Amygdala (tissue), 56 donors: ENCODE measurements around the gene CALD1.
A peak's percentile ranks its signal among the peaks of the same experiment; 100 is the strongest.
"Not testable (repeated sequence)": the region's sequence is repeated elsewhere in the genome, so short reads cannot be mapped to it uniquely, and the experiment has no call there.

ENCODE experiments used
- DNase-seq, 56 donors: peaks; one replicate each; lab custom pipeline; 2025; lab: John Stamatoyannopoulos, UW

The CALD1 gene

GRCh38 chr7:134941952-134942351 is 162.5 kb downstream of the CALD1 start:
- no peak for DNase-seq

- DNase-seq = no peak
Observed at GRCh38 chr7:134942690-134943466, 163.4 kb downstream of the CALD1 start.

GRCh38 chr7:134943785-134944400 is 164.5 kb downstream of the CALD1 start:
- no peak for DNase-seq

GRCh38 chr7:134945691-134946090 is 166.3 kb downstream of the CALD1 start:
- no peak for DNase-seq

- DNase-seq = peak in 2 of 56 donors; percentile 1 to 15
Observed at GRCh38 chr7:134946260-134946659, 166.8 kb downstream of the CALD1 start.

GRCh38 chr7:134947329-134947728 is 167.9 kb downstream of the CALD1 start:
- no peak for DNase-seq

GRCh38 chr7:134947831-134948230 is 168.4 kb downstream of the CALD1 start:
- no peak for DNase-seq

GRCh38 chr7:134948246-134948645 is 168.8 kb downstream of the CALD1 start:
- no peak for DNase-seq

- DNase-seq = no peak
Observed at GRCh38 chr7:134948736-134949135, 169.3 kb downstream of the CALD1 start.

- DNase-seq = no peak
Observed at GRCh38 chr7:134949171-134949570, 169.7 kb downstream of the CALD1 start.

GRCh38 chr7:134954197-134955082 is 175.0 kb downstream of the CALD1 start:
- peak in 1 of 56 donors; percentile 10 for DNase-seq

GRCh38 chr7:134957005-134957404 is 177.6 kb downstream of the CALD1 start:
- no peak for DNase-seq

GRCh38 chr7:134959810-134960209 is 180.4 kb downstream of the CALD1 start:
- no peak for DNase-seq

GRCh38 chr7:134962270-134962780 is 182.9 kb downstream of the CALD1 start:
- no peak for DNase-seq

- DNase-seq = no peak
Observed at GRCh38 chr7:134963036-134963435, 183.6 kb downstream of the CALD1 start.

- DNase-seq = no peak
Observed at GRCh38 chr7:134966691-134967090, 187.3 kb downstream of the CALD1 start.

GRCh38 chr7:134968110-134968509 is 188.7 kb downstream of the CALD1 start:
- DNase-seq = no peak

GRCh38 chr7:134981645-134982044 is 202.2 kb downstream of the CALD1 start:
- not testable (repeated sequence) for DNase-seq

GRCh38 chr7:134985894-134986362 is 206.5 kb downstream of the CALD1 start:
- DNase-seq = no peak

- peak; percentile 51 to 95 (median 89) for DNase-seq
Observed at GRCh38 chr7:134986363-134987251, 207.2 kb downstream of the CALD1 start, which contains the start of gene AGBL3. TSS of gene AGBL3 (plus strand) at chr7:134986508. CDS start at chr7:134987934, 1,426 bp downstream.
